Panc1 (cell line): ENCODE results near the gene FHAD1.

ENCODE experiments used
- CTCF ChIP-seq: fragments of 450-650 bp; IDR thresholded peaks from 2 replicates; pipeline ENCODE4 v1.5.1; 2017; ENCODE audit warnings: mild to moderate bottlenecking
- REST ChIP-seq, 2 experiments: IDR thresholded peaks; 2 replicates each; pipeline ENCODE4 v1.6.1; 2011 to 2012; ENCODE audit warnings: low read depth in 2 of 2, control low read depth in 1 of 2, low read length in 1 of 2, mild to moderate bottlenecking in 1 of 2, moderate library complexity in 1 of 2; ENCODE audit not compliant: insufficient read depth in 1 of 2
- TCF7L2 ChIP-seq: IDR thresholded peaks from 2 replicates; pipeline ENCODE4 v1.6.1; 2011; ENCODE audit warnings: mild to moderate bottlenecking, low read depth, low read length, inconsistent platforms

GRCh38 chr1:15226388-15227255 lies 20.4 kb upstream of the FHAD1 start:
- TF ChIP-seq CTCF (no peak), REST (IDR thresholded peaks at IDR 0.05; ENCODE audit: insufficient read depth in 1 of 2, low read depth in 2 of 2, low read length in 1 of 2) (no peak), TCF7L2 (no peak)
